Activated naive CD4-positive, alpha-beta T cell treated with anti-CD3 and anti-CD28 coated beads, Interleukin-2, amount 10 ng/mL, durations not matched to agents 7 days and 5 days (primary cell): ENCODE results near the gene PCNX4.

Source experiments
- CTCF ChIA-PET: fragments of 350-600 bp; sonication (Branson Sonifier 250); formaldehyde crosslinking; loops from one replicate; lab custom pipeline; 2021; ENCODE audit warnings: antibody characterized with exemption; lab: Charles Lee
- DNase-seq: peaks from one replicate; pipeline ENCODE4 v3.0.0-alpha.2; 2020
- H3K27ac Mint-ChIP-seq: one replicate; pipeline ENCODE4 v1.8.0; 2021; ENCODE audit warnings: mild to moderate bottlenecking, moderate library complexity, mixed read lengths
- H3K27me3 Mint-ChIP-seq: one replicate; pipeline ENCODE4 v1.8.0; 2021; ENCODE audit warnings: mild to moderate bottlenecking, mixed read lengths
- H3K36me3 Mint-ChIP-seq: one replicate; pipeline ENCODE4 v1.8.0; 2021; ENCODE audit warnings: mixed read lengths
- H3K4me1 Mint-ChIP-seq: one replicate; pipeline ENCODE4 v1.8.0; 2021; ENCODE audit warnings: mixed read lengths
- H3K4me3 Mint-ChIP-seq: one replicate; pipeline ENCODE4 v1.8.0; 2021; ENCODE audit warnings: mild to moderate bottlenecking, moderate library complexity, mixed read lengths
- H3K9me3 Mint-ChIP-seq: one replicate; pipeline ENCODE4 v1.8.0; 2021; ENCODE audit warnings: mixed read lengths

PCNX4 gene

GRCh38 chr14:60188696-60189095 is 97.0 kb downstream of the PCNX4 start:
- H3K4me3 Mint-ChIP-seq: no peak overlapping the region
- CTCF ChIA-PET: interaction anchor here (1.4 kb wide), 1 partner anchor 124 kb away, joined by 5 read pairs; no protein-coding TSS in a partner anchor
- H3K9me3 Mint-ChIP-seq: no peaks in the 10 kb centered on the region
- no peak for DNase-seq
- no peaks in the 10 kb centered on the region for H3K27me3 Mint-ChIP-seq
- peaks cover 8% of the 10 kb centered on the region for H3K4me1 Mint-ChIP-seq
- H3K27ac Mint-ChIP-seq: no peak overlapping the region
- H3K36me3 Mint-ChIP-seq: no peaks in the 10 kb centered on the region

GRCh38 chr14:60189923-60190840 is 98.5 kb downstream of the PCNX4 start:
- CTCF ChIA-PET: interaction anchor here (1.0 to 1.4 kb wide), 2 partner anchors 142 to 150 kb away, joined by 3 to 5 read pairs; no protein-coding TSS in a partner anchor
- Mint-ChIP-seq H3K27me3 (no peaks in the 10 kb centered on the region), H3K27ac (no peak overlapping the region), H3K4me1 (no peaks in the 10 kb centered on the region), H3K36me3 (no peaks in the 10 kb centered on the region), H3K9me3 (no peaks in the 10 kb centered on the region), H3K4me3 (no peak overlapping the region)
- DNase-seq: no peak

GRCh38 chr14:60195179-60195810 is 103.6 kb downstream of the PCNX4 start:
- Mint-ChIP-seq H3K9me3 (peaks cover 5% of the 10 kb centered on the region), H3K4me3 (no peak overlapping the region), H3K27me3 (no peaks in the 10 kb centered on the region), H3K4me1 (no peaks in the 10 kb centered on the region), H3K27ac (no peak overlapping the region), H3K36me3 (no peaks in the 10 kb centered on the region)
- no peak for DNase-seq
- CTCF ChIA-PET: interaction anchor here (0.6 kb wide), 1 partner anchor 271 kb away, joined by 3 read pairs; no protein-coding TSS in a partner anchor

GRCh38 chr14:60196291-60196690 is 104.6 kb downstream of the PCNX4 start:
- Mint-ChIP-seq H3K4me1 (no peaks in the 10 kb centered on the region), H3K9me3 (peaks cover 5% of the 10 kb centered on the region), H3K36me3 (no peaks in the 10 kb centered on the region), H3K27me3 (no peaks in the 10 kb centered on the region), H3K4me3 (no peak overlapping the region), H3K27ac (no peak overlapping the region)
- CTCF ChIA-PET: interaction anchor here (1.0 kb wide), 1 partner anchor 12 kb away, joined by 5 read pairs; no protein-coding TSS in a partner anchor
- no peak for DNase-seq

GRCh38 chr14:60197629-60198303 is 106.0 kb downstream of the PCNX4 start:
- H3K36me3 Mint-ChIP-seq: no peaks in the 10 kb centered on the region
- no peak overlapping the region for H3K27ac Mint-ChIP-seq
- H3K9me3 Mint-ChIP-seq: peaks cover 5% of the 10 kb centered on the region
- no peaks in the 10 kb centered on the region for H3K27me3 Mint-ChIP-seq
- CTCF ChIA-PET: no interaction called here
- no peak for DNase-seq
- H3K4me3 Mint-ChIP-seq: no peak overlapping the region
- no peaks in the 10 kb centered on the region for H3K4me1 Mint-ChIP-seq

- Mint-ChIP-seq H3K4me3 (no peak overlapping the region), H3K4me1 (no peaks in the 10 kb centered on the region), H3K27me3 (no peaks in the 10 kb centered on the region), H3K36me3 (no peaks in the 10 kb centered on the region), H3K9me3 (peaks cover 5% of the 10 kb centered on the region), H3K27ac (no peak overlapping the region)
- DNase-seq: no peak
- CTCF ChIA-PET: no interaction called here
Observed at GRCh38 chr14:60199321-60199720, 107.6 kb downstream of the PCNX4 start.

GRCh38 chr14:60204104-60204842 is 112.5 kb downstream of the PCNX4 start:
- H3K27me3 Mint-ChIP-seq: peaks cover 16% of the 10 kb centered on the region
- DNase-seq: no peak
- CTCF ChIA-PET: no interaction called here
- no peak overlapping the region for H3K27ac Mint-ChIP-seq
- no peaks in the 10 kb centered on the region for H3K36me3 Mint-ChIP-seq
- peaks cover under 1% of the 10 kb centered on the region for H3K9me3 Mint-ChIP-seq
- no peaks in the 10 kb centered on the region for H3K4me1 Mint-ChIP-seq
- no peak overlapping the region for H3K4me3 Mint-ChIP-seq

GRCh38 chr14:60204843-60205774 is 113.4 kb downstream of the PCNX4 start:
- H3K27me3 Mint-ChIP-seq: peaks cover 16% of the 10 kb centered on the region
- CTCF ChIA-PET: no interaction called here
- no peaks in the 10 kb centered on the region for H3K36me3 Mint-ChIP-seq
- H3K4me1 Mint-ChIP-seq: no peaks in the 10 kb centered on the region
- no peaks in the 10 kb centered on the region for H3K9me3 Mint-ChIP-seq
- no peak overlapping the region for H3K27ac Mint-ChIP-seq
- no peak overlapping the region for H3K4me3 Mint-ChIP-seq
- no peak for DNase-seq

- no peak overlapping the region for H3K27ac Mint-ChIP-seq
- no peaks in the 10 kb centered on the region for H3K4me1 Mint-ChIP-seq
- peaks cover 16% of the 10 kb centered on the region for H3K27me3 Mint-ChIP-seq
- H3K4me3 Mint-ChIP-seq: no peak overlapping the region
- H3K36me3 Mint-ChIP-seq: no peaks in the 10 kb centered on the region
- CTCF ChIA-PET: no interaction called here
- H3K9me3 Mint-ChIP-seq: no peaks in the 10 kb centered on the region
- DNase-seq: no peak
Observed at GRCh38 chr14:60206249-60206670, 114.5 kb downstream of the PCNX4 start.

GRCh38 chr14:60206837-60207533 is 115.3 kb downstream of the PCNX4 start:
- H3K4me3 Mint-ChIP-seq: no peak overlapping the region
- H3K27me3 Mint-ChIP-seq: peaks cover 16% of the 10 kb centered on the region
- CTCF ChIA-PET: no interaction called here
- no peak for DNase-seq
- H3K27ac Mint-ChIP-seq: no peak overlapping the region
- no peaks in the 10 kb centered on the region for H3K9me3 Mint-ChIP-seq
- H3K36me3 Mint-ChIP-seq: no peaks in the 10 kb centered on the region
- H3K4me1 Mint-ChIP-seq: no peaks in the 10 kb centered on the region

GRCh38 chr14:60210703-60211102 is 119.0 kb downstream of the PCNX4 start:
- H3K27ac Mint-ChIP-seq: no peak overlapping the region
- H3K4me1 Mint-ChIP-seq: no peaks in the 10 kb centered on the region
- CTCF ChIA-PET: no interaction called here
- DNase-seq: no peak
- H3K4me3 Mint-ChIP-seq: no peak overlapping the region
- H3K9me3 Mint-ChIP-seq: no peaks in the 10 kb centered on the region
- H3K36me3 Mint-ChIP-seq: no peaks in the 10 kb centered on the region
- peaks cover 11% of the 10 kb centered on the region for H3K27me3 Mint-ChIP-seq

- Mint-ChIP-seq H3K4me1 (no peaks in the 10 kb centered on the region), H3K9me3 (no peaks in the 10 kb centered on the region), H3K27ac (no peak overlapping the region), H3K36me3 (no peaks in the 10 kb centered on the region), H3K4me3 (no peak overlapping the region), H3K27me3 (peaks cover 8% of the 10 kb centered on the region)
- DNase-seq: no peak
- CTCF ChIA-PET: no interaction called here
Observed at GRCh38 chr14:60211153-60211552, 119.4 kb downstream of the PCNX4 start.
